ENCODE data around the gene ATP2C2. TPM values are rescaled to one million over a fixed set of nuclear protein-coding genes. Genes with fewer than 3 reads are reported as not detected.

Gene ATP2C2
- total and polyA plus RNA-seq, 7 experiments from 2014 or later, result 0.20 TPM; not detected in 6

DNA sequence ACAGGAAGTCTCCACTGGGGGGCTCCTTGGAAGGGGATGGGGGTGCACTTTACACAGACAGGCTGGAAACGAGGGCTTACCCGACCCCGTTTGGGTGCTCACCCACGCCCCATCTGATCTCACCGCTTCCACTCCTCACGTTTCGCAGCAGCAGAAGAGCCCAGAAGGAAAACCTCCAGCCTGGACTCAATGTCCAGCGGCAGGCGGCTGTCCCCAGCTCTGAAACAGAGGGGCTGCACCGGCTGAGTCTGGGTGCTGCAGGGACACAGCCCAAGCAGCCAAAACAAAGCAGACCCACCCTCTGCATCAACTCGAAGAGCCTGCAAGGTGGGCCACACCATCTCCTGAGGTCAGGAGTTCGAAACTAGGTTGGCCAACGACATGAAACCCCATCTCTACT, 132.2 kb downstream of the ATP2C2 start:
- Mint-ChIP-seq H3K36me3 (peaks cover 9 to 30% (median 20%) of the 10 kb centered on the region in 5 donors), H3K4me1 (peaks cover 5 to 26% (median 21%) of the 10 kb centered on the region in 7 donors), H3K27ac (no peak overlapping the region), H3K9me3 (no peaks in the 10 kb centered on the region), H3K4me3 (no peak overlapping the region), H3K27me3 (no peaks in the 10 kb centered on the region)
- no peaks in the 10 kb centered on the region for H3K27me3 ChIP-seq (ENCODE audit: control insufficient read depth in 2 of 2, insufficient read depth in 2 of 2, low read length in 2 of 2)
- POLR2A ChIA-PET, result no interaction called here
- DNase-seq (no peak), ATAC-seq (no peak)
- CTCF ChIA-PET, result no interaction called here
- intact Hi-C loops (cut with micrococcal nuclease), result loop anchor here (10.0 kb wide), 3 partner anchors 316 to 416 kb away; partner anchors contain the start of genes TAF1C (in 2 of the 2) and MBTPS1 (in 1 of the 2)
- H3K36me3 ChIP-seq (ENCODE audit: control insufficient read depth in 2 of 3, insufficient read depth in 3 of 3, low read length in 3 of 3), result peaks cover 0 to 22% (median 0%) of the 10 kb centered on the region in 3 experiments
- no peak overlapping the region for H3K27ac ChIP-seq (ENCODE audit: low read depth, low read length)
- H3K9me3 ChIP-seq (ENCODE audit: control insufficient read depth in 2 of 3, low read length in 3 of 3), result no peaks in the 10 kb centered on the region
- H3K4me1 ChIP-seq (ENCODE audit: control insufficient read depth in 2 of 2, insufficient read depth in 2 of 2, low read length in 2 of 2), result peaks cover 7 to 17% of the 10 kb centered on the region in 2 donors
- H3K4me3 ChIP-seq (ENCODE audit: low read length), result no peak overlapping the region

DNA sequence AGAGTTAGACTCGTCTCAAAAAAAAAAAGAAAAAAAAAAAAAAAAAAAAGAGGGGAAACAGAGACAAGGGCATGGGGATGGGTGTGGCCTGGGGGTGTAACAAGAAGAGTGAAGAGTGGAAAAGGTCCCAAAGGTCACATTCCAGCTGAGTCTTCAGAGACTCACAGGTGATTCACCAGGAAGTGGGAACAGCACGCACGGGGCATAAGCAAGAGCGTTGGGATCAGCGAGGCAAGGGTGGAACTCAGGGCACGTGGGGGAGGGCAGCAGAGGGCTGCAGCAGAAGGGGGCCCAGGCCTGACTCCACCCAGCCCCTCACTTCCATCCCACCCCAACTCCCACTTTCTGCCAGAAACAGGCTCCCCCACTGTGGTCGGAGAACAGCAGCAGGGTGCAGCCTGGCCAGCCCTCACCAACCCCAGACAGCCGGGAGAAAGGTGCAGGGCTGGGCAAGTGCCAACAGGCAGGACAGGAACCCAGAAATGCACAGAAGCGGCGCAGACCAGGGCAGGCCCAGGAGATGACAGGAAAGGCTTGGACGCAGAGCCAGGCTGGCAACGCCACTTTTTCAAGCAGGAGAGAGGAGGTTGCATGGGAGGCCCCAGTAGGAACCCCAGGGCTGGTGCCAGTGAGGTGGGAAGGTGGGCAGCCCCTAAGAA, 132.9 kb downstream of the ATP2C2 start:
- Histone ChIP-seq H3K27ac (ENCODE audit: low read depth, low read length) (no peak overlapping the region), H3K4me1 (ENCODE audit: control insufficient read depth in 2 of 2, insufficient read depth in 2 of 2, low read length in 2 of 2) (peaks cover 14 to 23% of the 10 kb centered on the region in 2 donors), H3K27me3 (ENCODE audit: control insufficient read depth in 2 of 2, insufficient read depth in 2 of 2, low read length in 2 of 2) (no peaks in the 10 kb centered on the region), H3K36me3 (ENCODE audit: control insufficient read depth in 2 of 3, insufficient read depth in 3 of 3, low read length in 3 of 3) (peaks cover 0 to 17% (median 0%) of the 10 kb centered on the region in 3 experiments), H3K4me3 (ENCODE audit: low read length) (no peak overlapping the region), H3K9me3 (ENCODE audit: control insufficient read depth in 2 of 3, low read length in 3 of 3) (no peaks in the 10 kb centered on the region)
- H3K27ac Mint-ChIP-seq, result no peak overlapping the region
- no peaks in the 10 kb centered on the region for H3K27me3 Mint-ChIP-seq
- ATAC-seq (no peak), DNase-seq (no peak)
- peaks cover 11 to 31% (median 28%) of the 10 kb centered on the region in 7 donors for H3K4me1 Mint-ChIP-seq
- CTCF ChIA-PET, result no interaction called here
- H3K4me3 Mint-ChIP-seq, result no peak overlapping the region
- intact Hi-C loops (cut with micrococcal nuclease), result loop anchor here (10.0 kb wide), 3 partner anchors 316 to 416 kb away; partner anchors contain the start of genes TAF1C (in 2 of the 2) and MBTPS1 (in 1 of the 2)
- peaks cover 6 to 25% (median 14%) of the 10 kb centered on the region in 5 donors for H3K36me3 Mint-ChIP-seq
- H3K9me3 Mint-ChIP-seq, result no peaks in the 10 kb centered on the region
- POLR2A ChIA-PET, result no interaction called here

DNA sequence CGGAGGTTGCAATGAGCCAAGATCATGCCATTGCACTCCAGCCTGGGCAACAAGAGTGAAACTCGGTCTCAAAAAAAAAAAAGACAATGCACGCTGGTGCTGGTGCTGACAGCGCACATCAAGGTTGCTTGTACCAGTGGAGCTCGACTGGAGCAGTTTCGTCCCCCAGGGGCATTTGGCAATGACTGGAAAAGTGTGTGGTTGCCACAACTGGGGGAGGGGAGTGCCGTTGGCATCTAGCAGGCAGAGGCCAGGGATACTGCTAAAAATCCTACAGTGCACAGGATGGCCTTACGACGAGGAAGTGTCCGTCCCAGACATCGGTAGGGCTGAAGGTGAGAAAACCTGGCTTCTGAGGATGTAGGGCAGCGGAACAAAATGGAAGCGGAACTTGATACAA, 133.7 kb downstream of the ATP2C2 start:
- Histone ChIP-seq H3K4me3 (ENCODE audit: low read length) (no peak overlapping the region), H3K27ac (ENCODE audit: low read depth, low read length) (no peak overlapping the region), H3K27me3 (ENCODE audit: control insufficient read depth in 2 of 2, insufficient read depth in 2 of 2, low read length in 2 of 2) (no peaks in the 10 kb centered on the region), H3K9me3 (ENCODE audit: control insufficient read depth in 2 of 3, low read length in 3 of 3) (no peaks in the 10 kb centered on the region), H3K36me3 (ENCODE audit: control insufficient read depth in 2 of 3, insufficient read depth in 3 of 3, low read length in 3 of 3) (peaks cover 0 to 10% (median 0%) of the 10 kb centered on the region in 3 experiments), H3K4me1 (ENCODE audit: control insufficient read depth in 2 of 2, insufficient read depth in 2 of 2, low read length in 2 of 2) (peaks cover 15 to 31% of the 10 kb centered on the region in 2 donors)
- Mint-ChIP-seq H3K4me3 (peak overlapping the region in 1 of 10 donors; percentile 68), H3K27ac (no peak overlapping the region), H3K27me3 (no peaks in the 10 kb centered on the region), H3K36me3 (peaks cover 0 to 19% (median 7%) of the 10 kb centered on the region in 5 donors), H3K4me1 (peaks cover 14 to 37% (median 35%) of the 10 kb centered on the region in 7 donors), H3K9me3 (no peaks in the 10 kb centered on the region)
- ATAC-seq, result no peak
- ChIA-PET CTCF (no interaction called here), POLR2A (no interaction called here)
- DNase-seq, result no peak
- intact Hi-C loops (cut with micrococcal nuclease), result loop anchor here (10.0 kb wide), 3 partner anchors 317 to 417 kb away; partner anchors contain the start of genes TAF1C (in 2 of the 2) and MBTPS1 (in 1 of the 2)

DNA sequence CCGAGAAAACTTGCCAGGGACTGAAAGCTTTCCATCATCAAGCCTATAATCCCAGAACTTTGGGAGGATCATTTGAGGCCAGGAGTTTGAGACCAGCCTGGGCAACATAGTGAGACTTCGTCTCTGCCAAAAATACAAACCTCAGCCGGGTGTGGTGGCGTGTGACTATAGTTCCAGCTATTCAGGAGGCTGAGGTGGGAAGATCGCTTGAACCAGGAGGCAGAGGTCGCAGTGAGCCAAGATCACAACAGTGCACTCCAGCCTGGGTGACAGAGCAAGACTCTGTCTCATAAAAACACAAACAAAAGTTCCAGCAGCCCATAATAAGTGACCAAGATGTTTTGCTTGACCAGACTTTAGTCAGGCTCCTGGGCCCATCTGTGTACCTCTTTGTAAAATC, 134.2 kb downstream of the ATP2C2 start:
- H3K36me3 Mint-ChIP-seq, result peaks cover 0 to 13% (median 4%) of the 10 kb centered on the region in 5 donors
- H3K9me3 Mint-ChIP-seq, result no peaks in the 10 kb centered on the region
- no peak for DNase-seq
- ATAC-seq, result no peak
- ChIA-PET CTCF (no interaction called here), POLR2A (no interaction called here)
- peaks cover 14 to 42% (median 40%) of the 10 kb centered on the region in 7 donors for H3K4me1 Mint-ChIP-seq
- H3K36me3 ChIP-seq (ENCODE audit: control insufficient read depth in 2 of 3, insufficient read depth in 3 of 3, low read length in 3 of 3), result peaks cover 0 to 5% (median 0%) of the 10 kb centered on the region in 3 experiments
- H3K4me3 ChIP-seq (ENCODE audit: low read length), result no peak overlapping the region
- no peaks in the 10 kb centered on the region for H3K27me3 Mint-ChIP-seq
- H3K9me3 ChIP-seq (ENCODE audit: control insufficient read depth in 2 of 3, low read length in 3 of 3), result no peaks in the 10 kb centered on the region
- no peak overlapping the region for H3K27ac ChIP-seq (ENCODE audit: low read depth, low read length)
- peaks cover 15 to 33% of the 10 kb centered on the region in 2 donors for H3K4me1 ChIP-seq (ENCODE audit: control insufficient read depth in 2 of 2, insufficient read depth in 2 of 2, low read length in 2 of 2)
- H3K4me3 Mint-ChIP-seq, result peak overlapping the region in 6 of 10 donors; percentile 27 to 94 (median 32)
- H3K27me3 ChIP-seq (ENCODE audit: control insufficient read depth in 2 of 2, insufficient read depth in 2 of 2, low read length in 2 of 2), result no peaks in the 10 kb centered on the region
- intact Hi-C loops (cut with micrococcal nuclease), result loop anchor here (10.0 kb wide), 3 partner anchors 318 to 418 kb away; partner anchors contain the start of genes TAF1C (in 2 of the 2) and MBTPS1 (in 1 of the 2)
- H3K27ac Mint-ChIP-seq, result peak overlapping the region in 3 of 9 donors; percentile 21 to 67 (median 51)

DNA sequence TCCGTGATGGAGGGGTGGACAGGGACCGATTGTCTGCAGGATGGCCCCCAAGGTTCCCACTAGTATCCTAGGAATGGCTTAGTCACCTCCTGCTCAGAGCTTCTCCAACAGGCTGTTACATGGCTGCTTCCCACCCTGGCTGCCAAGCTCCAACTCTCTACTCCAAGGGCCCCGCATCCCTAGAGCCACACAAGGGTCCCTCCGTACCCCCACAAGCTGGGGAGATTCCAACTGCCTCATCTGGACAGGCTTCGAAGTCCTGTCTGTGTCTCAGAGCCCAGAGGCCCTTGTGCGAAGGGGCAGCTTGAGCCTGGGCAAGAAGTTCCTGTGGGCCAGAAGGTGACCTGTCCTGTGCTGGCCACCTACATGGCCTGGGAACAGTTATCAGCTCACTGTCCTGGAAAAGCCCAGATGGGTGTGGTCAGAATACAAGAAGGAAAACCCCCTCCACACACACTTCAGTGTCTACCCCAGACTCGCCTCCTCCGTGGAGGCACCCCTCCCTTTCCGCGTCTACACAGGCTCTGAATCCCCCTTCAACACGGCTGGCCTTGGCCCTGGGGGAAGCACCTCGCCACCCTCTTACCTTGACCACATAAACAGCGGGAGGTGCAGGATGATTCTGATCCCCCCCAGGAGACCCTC, 135.5 kb downstream of the ATP2C2 start:
- peak in 1 of 9 donors; percentile 50 for DNase-seq
- Histone ChIP-seq H3K4me1 (ENCODE audit: control insufficient read depth in 2 of 2, insufficient read depth in 2 of 2, low read length in 2 of 2) (peaks cover 23 to 44% of the 10 kb centered on the region in 2 donors), H3K9me3 (ENCODE audit: control insufficient read depth in 2 of 3, low read length in 3 of 3) (no peaks in the 10 kb centered on the region), H3K36me3 (ENCODE audit: control insufficient read depth in 2 of 3, insufficient read depth in 3 of 3, low read length in 3 of 3) (no peaks in the 10 kb centered on the region), H3K4me3 (ENCODE audit: low read length) (peak overlapping the region; percentile 97), H3K27ac (ENCODE audit: low read depth, low read length) (peak overlapping the region; percentile 80), H3K27me3 (ENCODE audit: control insufficient read depth in 2 of 2, insufficient read depth in 2 of 2, low read length in 2 of 2) (no peaks in the 10 kb centered on the region)
- H3K27me3 Mint-ChIP-seq, result no peaks in the 10 kb centered on the region
- no peak for ATAC-seq
- ChIA-PET CTCF (no interaction called here), POLR2A (interaction anchor here (1.2 to 2.7 kb wide), 3 partner anchors 10 to 144 kb away, joined by 3 to 22 read pairs (median 8); partner anchors contain the start of gene KLHL36)
- peaks cover 0 to 9% (median 0%) of the 10 kb centered on the region in 5 donors for H3K36me3 Mint-ChIP-seq
- H3K4me1 Mint-ChIP-seq, result peaks cover 23 to 54% (median 52%) of the 10 kb centered on the region in 7 donors
- no peaks in the 10 kb centered on the region for H3K9me3 Mint-ChIP-seq
- H3K27ac Mint-ChIP-seq, result peak overlapping the region in 6 of 9 donors; percentile 52 to 88 (median 78)
- peak overlapping the region; percentile 61 to 94 (median 87) for H3K4me3 Mint-ChIP-seq
- intact Hi-C loops (cut with micrococcal nuclease), result loop anchor here (1.0 to 10.0 kb wide), 6 partner anchors 11 to 507 kb away; partner anchors contain the start of genes TAF1C (in 2 of the 2), MBTPS1 (in 1 of the 2) and ZDHHC7 (in 1 of the 2)

Data from naive thymus-derived CD4-positive, alpha-beta T cell (primary cell).